ENCODE measurements around the gene DAP.

DAP gene

DNA sequence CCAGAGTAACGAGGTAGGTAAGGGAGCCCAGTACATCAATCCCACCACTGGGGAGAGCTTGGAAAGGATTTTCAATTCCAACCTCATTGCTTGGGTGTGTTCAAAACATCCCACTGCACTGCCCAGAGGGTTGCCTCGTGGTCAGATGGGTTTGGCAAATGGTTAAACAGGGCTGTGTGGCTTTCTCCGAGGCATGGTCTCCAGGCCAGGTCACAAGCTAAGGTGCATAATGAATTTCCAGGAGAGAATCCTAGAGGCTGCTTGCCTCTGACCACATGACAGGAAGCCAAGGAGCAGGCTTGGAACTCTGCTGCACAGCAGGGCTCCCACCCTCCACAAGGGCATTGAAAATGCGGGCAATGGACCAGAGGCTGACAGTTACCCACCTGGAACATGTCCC is 51.6 kb downstream of the DAP start:
- H3K36me3 Mint-ChIP-seq (ENCODE audit: low read depth) = peaks cover 36% of the 10 kb centered on the region
- H3K27ac Mint-ChIP-seq = no peak overlapping the region
- H3K27me3 Mint-ChIP-seq (ENCODE audit: low read depth) = no peaks in the 10 kb centered on the region
- no peaks in the 10 kb centered on the region for H3K9me3 Mint-ChIP-seq
- no peaks in the 10 kb centered on the region for H3K4me1 Mint-ChIP-seq
- H3K4me3 Mint-ChIP-seq = no peak overlapping the region
- TF ChIP-seq, protein P1, sequence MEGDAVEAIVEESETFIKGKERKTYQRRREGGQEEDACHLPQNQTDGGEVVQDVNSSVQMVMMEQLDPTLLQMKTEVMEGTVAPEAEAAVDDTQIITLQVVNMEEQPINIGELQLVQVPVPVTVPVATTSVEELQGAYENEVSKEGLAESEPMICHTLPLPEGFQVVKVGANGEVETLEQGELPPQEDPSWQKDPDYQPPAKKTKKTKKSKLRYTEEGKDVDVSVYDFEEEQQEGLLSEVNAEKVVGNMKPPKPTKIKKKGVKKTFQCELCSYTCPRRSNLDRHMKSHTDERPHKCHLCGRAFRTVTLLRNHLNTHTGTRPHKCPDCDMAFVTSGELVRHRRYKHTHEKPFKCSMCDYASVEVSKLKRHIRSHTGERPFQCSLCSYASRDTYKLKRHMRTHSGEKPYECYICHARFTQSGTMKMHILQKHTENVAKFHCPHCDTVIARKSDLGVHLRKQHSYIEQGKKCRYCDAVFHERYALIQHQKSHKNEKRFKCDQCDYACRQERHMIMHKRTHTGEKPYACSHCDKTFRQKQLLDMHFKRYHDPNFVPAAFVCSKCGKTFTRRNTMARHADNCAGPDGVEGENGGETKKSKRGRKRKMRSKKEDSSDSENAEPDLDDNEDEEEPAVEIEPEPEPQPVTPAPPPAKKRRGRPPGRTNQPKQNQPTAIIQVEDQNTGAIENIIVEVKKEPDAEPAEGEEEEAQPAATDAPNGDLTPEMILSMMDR (IDR thresholded peaks at IDR 0.05; ENCODE audit: unreplicated experiment in 3 of 3) = no peak

DNA sequence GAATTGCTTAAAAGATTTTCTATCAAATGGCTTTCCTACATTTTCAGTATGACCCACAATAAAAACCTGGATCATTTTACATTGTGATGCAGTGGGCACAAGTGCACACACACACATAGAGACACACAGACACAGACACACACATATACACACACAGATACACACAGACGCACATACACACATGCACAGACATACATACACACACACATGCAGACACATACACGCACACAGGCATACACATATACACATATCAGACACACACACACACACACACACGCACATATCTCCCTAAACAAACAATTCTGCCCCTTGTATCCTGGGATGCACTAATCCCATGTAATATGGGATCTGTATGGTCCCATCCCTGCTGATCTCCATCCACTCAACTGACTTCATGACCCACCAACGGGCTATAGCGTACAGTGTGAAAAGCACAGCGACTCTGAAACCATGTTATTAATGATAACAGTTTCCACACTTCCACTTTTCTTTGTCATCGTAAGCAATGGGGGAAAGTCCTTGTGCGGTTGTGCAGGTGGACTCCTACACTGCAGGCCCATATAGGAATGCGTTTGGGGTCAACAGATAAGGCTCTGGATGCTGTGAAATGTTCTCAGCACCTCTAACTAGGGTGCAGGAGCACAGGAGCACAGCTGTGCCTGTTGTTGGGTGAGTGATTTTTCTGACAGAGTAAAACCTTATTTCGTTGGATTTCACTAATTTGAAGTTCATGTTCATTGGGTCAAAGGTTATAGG is 52.7 kb downstream of the DAP start:
- Mint-ChIP-seq H3K4me1 (no peaks in the 10 kb centered on the region), H3K36me3 (ENCODE audit: low read depth) (peaks cover 26% of the 10 kb centered on the region), H3K9me3 (no peaks in the 10 kb centered on the region), H3K4me3 (no peak overlapping the region), H3K27me3 (ENCODE audit: low read depth) (no peaks in the 10 kb centered on the region), H3K27ac (no peak overlapping the region)
- TF ChIP-seq, protein P1 (IDR thresholded peaks at IDR 0.05; ENCODE audit: unreplicated experiment in 3 of 3) = no peak

DNA sequence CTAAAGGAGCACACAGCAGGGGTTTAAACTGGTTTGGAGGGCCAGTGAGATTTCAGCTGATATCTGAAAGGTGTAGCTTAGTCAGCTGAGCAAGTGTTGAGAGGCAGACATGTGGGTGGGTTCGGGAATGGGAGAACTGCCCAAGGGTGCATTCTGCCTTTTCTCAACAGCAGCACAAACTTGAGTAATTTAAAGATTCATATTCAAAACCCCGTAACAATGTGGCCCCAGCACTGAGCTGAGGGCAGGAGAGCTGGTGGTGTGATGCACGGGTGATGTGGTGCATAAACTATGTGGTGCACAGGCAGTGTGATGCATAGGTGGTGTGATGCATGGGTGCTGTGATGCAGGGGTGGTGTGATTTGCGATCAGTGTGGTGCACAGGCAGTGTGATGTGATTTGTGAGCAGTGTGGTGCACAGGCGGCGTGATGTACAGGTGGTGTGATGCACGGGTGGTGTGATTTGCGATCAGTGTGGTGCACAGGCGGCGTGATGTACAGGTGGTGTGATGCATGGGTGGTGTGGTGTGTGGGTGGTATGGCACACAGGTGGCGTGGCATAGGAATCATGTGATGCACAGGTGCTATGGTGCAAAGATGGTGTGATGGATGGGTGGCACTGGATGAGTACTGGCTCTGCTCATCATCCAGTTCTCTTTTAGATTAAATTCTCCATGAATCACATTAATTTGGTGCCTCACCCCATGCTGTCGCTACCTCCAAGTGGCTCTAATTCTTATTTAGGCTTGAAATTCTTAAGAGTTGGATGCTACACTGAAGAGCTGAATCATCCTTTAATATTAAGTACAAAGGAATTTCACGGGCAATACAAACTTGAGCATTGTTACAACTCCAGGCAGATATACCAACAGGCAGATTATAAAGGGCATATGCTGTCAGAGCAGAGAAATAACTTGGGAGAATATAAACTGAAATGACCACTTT is 53.6 kb downstream of the DAP start:
- H3K36me3 Mint-ChIP-seq (ENCODE audit: low read depth) = peaks cover 17% of the 10 kb centered on the region
- no peaks in the 10 kb centered on the region for H3K4me1 Mint-ChIP-seq
- TF ChIP-seq, protein P1 (IDR thresholded peaks at IDR 0.05; ENCODE audit: unreplicated experiment in 3 of 3) = no peak
- H3K27ac Mint-ChIP-seq = no peak overlapping the region
- H3K27me3 Mint-ChIP-seq (ENCODE audit: low read depth) = no peaks in the 10 kb centered on the region
- no peak overlapping the region for H3K4me3 Mint-ChIP-seq
- no peaks in the 10 kb centered on the region for H3K9me3 Mint-ChIP-seq

DNA sequence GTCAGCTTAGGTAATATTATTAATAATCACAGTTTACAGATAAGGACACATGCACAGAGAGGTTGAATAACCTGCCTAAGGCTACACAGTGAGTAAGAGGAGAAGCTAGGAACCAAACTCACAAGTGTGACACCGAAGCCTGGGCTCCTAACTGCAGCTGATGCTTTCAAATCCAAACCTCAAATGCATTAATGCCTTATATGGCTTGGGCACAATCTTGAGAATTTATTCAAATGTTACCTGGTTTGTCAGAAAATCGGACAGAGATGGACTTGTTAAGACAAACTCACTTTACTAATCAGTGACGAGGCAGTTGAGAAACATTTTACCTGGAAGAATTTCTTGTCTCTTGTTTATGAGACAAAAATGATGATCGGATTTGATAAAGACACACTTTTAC is 54.7 kb downstream of the DAP start:
- H3K36me3 Mint-ChIP-seq (ENCODE audit: low read depth) = peaks cover 5% of the 10 kb centered on the region

DNA sequence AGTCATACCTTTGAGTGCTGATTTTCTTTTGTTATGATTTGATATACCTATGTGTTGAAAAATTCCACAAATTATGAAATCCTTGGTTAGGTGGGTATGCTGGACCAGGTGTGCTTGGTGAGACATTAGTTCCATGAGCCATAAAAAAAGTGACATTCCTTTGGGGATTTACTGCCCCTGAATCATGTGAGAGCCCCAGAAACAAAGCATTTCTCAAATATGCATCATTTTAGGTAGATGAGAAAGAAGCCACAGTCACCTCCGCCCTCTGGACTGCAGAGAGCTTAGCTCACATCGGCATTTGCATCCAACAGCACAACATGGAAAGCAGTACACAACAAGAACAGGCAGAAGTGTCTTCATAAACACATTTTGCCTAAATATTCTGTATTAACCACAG is 55.3 kb downstream of the DAP start:
- Mint-ChIP-seq H3K4me1 (no peaks in the 10 kb centered on the region), H3K36me3 (ENCODE audit: low read depth) (peaks cover 2% of the 10 kb centered on the region), H3K9me3 (no peaks in the 10 kb centered on the region), H3K4me3 (no peak overlapping the region), H3K27me3 (ENCODE audit: low read depth) (no peaks in the 10 kb centered on the region), H3K27ac (no peak overlapping the region)
- TF ChIP-seq, protein P1 (IDR thresholded peaks at IDR 0.05; ENCODE audit: unreplicated experiment in 3 of 3) = no peak

More for the DNA sequence above, 54.7 kb downstream of the DAP start:
- Mint-ChIP-seq H3K27me3 (ENCODE audit: low read depth) (no peaks in the 10 kb centered on the region), H3K4me1 (no peaks in the 10 kb centered on the region), H3K9me3 (no peaks in the 10 kb centered on the region), H3K4me3 (no peak overlapping the region), H3K27ac (no peak overlapping the region)
- TF ChIP-seq, protein P1 (IDR thresholded peaks at IDR 0.05; ENCODE audit: unreplicated experiment in 3 of 3) = no peak
